ENCODE measurements around the gene RPL36A.

DNA sequence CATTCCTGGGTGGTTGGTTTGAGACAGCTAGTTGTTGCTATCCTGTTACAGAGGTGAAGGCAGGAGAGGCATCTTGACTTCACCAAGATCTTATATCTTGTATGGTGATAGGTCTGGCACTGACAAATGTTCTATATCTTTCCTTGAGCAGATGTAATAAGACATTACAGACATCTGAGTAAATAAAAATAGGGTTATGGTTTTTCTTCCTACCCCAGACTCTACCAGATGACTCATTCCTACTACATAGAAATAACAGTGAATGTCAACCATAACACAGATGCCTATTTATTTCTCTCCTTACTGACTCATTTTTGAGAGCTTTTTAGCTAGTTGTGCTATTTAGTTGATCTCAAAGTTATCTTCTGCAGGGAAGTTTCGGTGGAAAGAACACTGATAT, 39.1 kb downstream of the RPL36A start:
- TF ChIP-seq, protein P1, sequence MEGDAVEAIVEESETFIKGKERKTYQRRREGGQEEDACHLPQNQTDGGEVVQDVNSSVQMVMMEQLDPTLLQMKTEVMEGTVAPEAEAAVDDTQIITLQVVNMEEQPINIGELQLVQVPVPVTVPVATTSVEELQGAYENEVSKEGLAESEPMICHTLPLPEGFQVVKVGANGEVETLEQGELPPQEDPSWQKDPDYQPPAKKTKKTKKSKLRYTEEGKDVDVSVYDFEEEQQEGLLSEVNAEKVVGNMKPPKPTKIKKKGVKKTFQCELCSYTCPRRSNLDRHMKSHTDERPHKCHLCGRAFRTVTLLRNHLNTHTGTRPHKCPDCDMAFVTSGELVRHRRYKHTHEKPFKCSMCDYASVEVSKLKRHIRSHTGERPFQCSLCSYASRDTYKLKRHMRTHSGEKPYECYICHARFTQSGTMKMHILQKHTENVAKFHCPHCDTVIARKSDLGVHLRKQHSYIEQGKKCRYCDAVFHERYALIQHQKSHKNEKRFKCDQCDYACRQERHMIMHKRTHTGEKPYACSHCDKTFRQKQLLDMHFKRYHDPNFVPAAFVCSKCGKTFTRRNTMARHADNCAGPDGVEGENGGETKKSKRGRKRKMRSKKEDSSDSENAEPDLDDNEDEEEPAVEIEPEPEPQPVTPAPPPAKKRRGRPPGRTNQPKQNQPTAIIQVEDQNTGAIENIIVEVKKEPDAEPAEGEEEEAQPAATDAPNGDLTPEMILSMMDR (IDR thresholded peaks at IDR 0.05; ENCODE audit: low read depth, low read length, missing input control), result no peak
- TF ChIP-seq, protein P2, sequence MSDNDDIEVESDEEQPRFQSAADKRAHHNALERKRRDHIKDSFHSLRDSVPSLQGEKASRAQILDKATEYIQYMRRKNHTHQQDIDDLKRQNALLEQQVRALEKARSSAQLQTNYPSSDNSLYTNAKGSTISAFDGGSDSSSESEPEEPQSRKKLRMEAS (IDR thresholded peaks at IDR 0.05), result no peak
- no peak for TF ChIP-seq RXRA (IDR thresholded peaks at IDR 0.05)
- no peak for TF ChIP-seq TAF1 (conservative IDR thresholded peaks at IDR 0.05)
- TF ChIP-seq YY1 (IDR thresholded peaks at IDR 0.05), result no peak
- no peak for TF ChIP-seq RAD21 (IDR thresholded peaks at IDR 0.05)
- no peak for TF ChIP-seq FOXA1 (IDR thresholded peaks at IDR 0.05)
- TF ChIP-seq, protein P3, sequence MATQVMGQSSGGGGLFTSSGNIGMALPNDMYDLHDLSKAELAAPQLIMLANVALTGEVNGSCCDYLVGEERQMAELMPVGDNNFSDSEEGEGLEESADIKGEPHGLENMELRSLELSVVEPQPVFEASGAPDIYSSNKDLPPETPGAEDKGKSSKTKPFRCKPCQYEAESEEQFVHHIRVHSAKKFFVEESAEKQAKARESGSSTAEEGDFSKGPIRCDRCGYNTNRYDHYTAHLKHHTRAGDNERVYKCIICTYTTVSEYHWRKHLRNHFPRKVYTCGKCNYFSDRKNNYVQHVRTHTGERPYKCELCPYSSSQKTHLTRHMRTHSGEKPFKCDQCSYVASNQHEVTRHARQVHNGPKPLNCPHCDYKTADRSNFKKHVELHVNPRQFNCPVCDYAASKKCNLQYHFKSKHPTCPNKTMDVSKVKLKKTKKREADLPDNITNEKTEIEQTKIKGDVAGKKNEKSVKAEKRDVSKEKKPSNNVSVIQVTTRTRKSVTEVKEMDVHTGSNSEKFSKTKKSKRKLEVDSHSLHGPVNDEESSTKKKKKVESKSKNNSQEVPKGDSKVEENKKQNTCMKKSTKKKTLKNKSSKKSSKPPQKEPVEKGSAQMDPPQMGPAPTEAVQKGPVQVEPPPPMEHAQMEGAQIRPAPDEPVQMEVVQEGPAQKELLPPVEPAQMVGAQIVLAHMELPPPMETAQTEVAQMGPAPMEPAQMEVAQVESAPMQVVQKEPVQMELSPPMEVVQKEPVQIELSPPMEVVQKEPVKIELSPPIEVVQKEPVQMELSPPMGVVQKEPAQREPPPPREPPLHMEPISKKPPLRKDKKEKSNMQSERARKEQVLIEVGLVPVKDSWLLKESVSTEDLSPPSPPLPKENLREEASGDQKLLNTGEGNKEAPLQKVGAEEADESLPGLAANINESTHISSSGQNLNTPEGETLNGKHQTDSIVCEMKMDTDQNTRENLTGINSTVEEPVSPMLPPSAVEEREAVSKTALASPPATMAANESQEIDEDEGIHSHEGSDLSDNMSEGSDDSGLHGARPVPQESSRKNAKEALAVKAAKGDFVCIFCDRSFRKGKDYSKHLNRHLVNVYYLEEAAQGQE (IDR thresholded peaks at IDR 0.05), result no peak
- TF ChIP-seq, protein P4, sequence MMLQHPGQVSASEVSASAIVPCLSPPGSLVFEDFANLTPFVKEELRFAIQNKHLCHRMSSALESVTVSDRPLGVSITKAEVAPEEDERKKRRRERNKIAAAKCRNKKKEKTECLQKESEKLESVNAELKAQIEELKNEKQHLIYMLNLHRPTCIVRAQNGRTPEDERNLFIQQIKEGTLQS (IDR thresholded peaks at IDR 0.05), result no peak
- no peak for TF ChIP-seq SP1 (IDR thresholded peaks at IDR 0.05)
- no peak for TF ChIP-seq JUND (IDR thresholded peaks at IDR 0.05)
- no peak for TF ChIP-seq HNF4A (conservative IDR thresholded peaks at IDR 0.05)
- no peak for TF ChIP-seq NR2F2 (IDR thresholded peaks at IDR 0.05)

All from liver (tissue), 3 donors.